Psoas muscle (tissue), 8 donors: Measurements from ENCODE around the gene GRM7. TPM values are rescaled to one million over a fixed set of nuclear protein-coding genes. Genes with fewer than 3 reads are reported as not detected.

Experiments used
- ATAC-seq, 4 donors: fragments of 200-7000 bp; cut with Tn5 transposase; one replicate each; pipeline ENCODE4 v1.9.1; 2020; ENCODE audit warnings: moderate library complexity in 3 of 4, mild to moderate bottlenecking in 2 of 4
- DNase-seq, 2 donors: peaks; one replicate each; pipeline ENCODE4 v3.0.0-alpha.2; 2020
- H3K27ac ChIP-seq: fragments of 200-600 bp; one replicate; pipeline ENCODE4 v1.8.0; 2022
- H3K27me3 ChIP-seq, 3 donors: fragments of 200-600 bp in 1 of 3; one replicate each; pipeline versions ENCODE4 v1.6.1 to v1.8.0; 2013 to 2022; ENCODE audit warnings: low read length in 2 of 3, mild to moderate bottlenecking in 2 of 3, moderate library complexity in 1 of 3; ENCODE audit not compliant: insufficient read depth in 3 of 3
- H3K36me3 ChIP-seq, 2 donors: fragments of 200-600 bp in 1 of 2; one replicate each; pipeline versions ENCODE4 v1.6.1 to v1.8.0; 2013 to 2022; ENCODE audit warnings: low read depth in 1 of 2, mild to moderate bottlenecking in 1 of 2, moderate library complexity in 1 of 2; ENCODE audit not compliant: insufficient read depth in 1 of 2
- H3K4me1 ChIP-seq: fragments of 200-600 bp; one replicate; pipeline ENCODE4 v1.8.0; 2022
- H3K4me3 ChIP-seq: fragments of 200-600 bp; one replicate; pipeline ENCODE4 v1.8.0; 2022; ENCODE audit warnings: mild to moderate bottlenecking
- H3K9me3 ChIP-seq: fragments of 200-600 bp; one replicate; pipeline ENCODE4 v1.8.0; 2022
- WGBS, 3 donors: extraction: QIAGEN DNeasy Blood & Tissue Kit; methylation state at CpG; one replicate each; pipeline versions ENCODE4 v1.1.6 to v1.1.7; 2013; 5-methylcytosine and 5-hydroxymethylcytosine counted together
- intact Hi-C, 2 donors: fragments of 100-400 bp; cut with DNase I; formaldehyde crosslinking; loops; one replicate each; pipeline versions ENCODE4 v1.11.0 to v1.14.2; 2022
- polyA plus RNA-seq, 3 donors: library from polyadenylated mRNA; stranded (reverse); fragments of 200-250 nt; gene quantifications; one replicate each; pipeline ENCODE4 v1.2.3, GENCODE V29; 2013
- total RNA-seq, 4 donors: library from RNA; stranded (reverse); fragmentation: NEBNext Ultra II Directional in 2 of 4; extraction: Animal tissue kit (Norgen Biotek cat#: 25700) in 2 of 4; gene quantifications; one replicate each; pipeline versions ENCODE4 v1.2.1 to v1.2.4, GENCODE V29; 2021 to 2023
- TF ChIP-seq, protein P1 (sequence below): fragments of 200-600 bp; IDR thresholded peaks from one replicate; pipeline ENCODE4 v1.8.0; 2022; ENCODE audit warnings: antibody characterized with exemption
- donor health status: healthy with polysubstance abuse.
- donor health status: DM: no; HTN: no; CAD: no; lungs with moderate emphysema.
- donor health status: Bipolar disorder and iron deficiency.
- donor health status: healthy.
- donor health status: DM: yes; HTN: yes; CAD: no.
- donor health status: DM: no; HTN: no; CAD: no.
- donor health status: DM: no; HTN: no; CAD: no.
- donor health status: DM: yes; HTN: yes; CAD: no.

The GRM7 gene
- total and polyA plus RNA-seq, 7 donors, result 0.01 TPM; not detected in 6

DNA sequence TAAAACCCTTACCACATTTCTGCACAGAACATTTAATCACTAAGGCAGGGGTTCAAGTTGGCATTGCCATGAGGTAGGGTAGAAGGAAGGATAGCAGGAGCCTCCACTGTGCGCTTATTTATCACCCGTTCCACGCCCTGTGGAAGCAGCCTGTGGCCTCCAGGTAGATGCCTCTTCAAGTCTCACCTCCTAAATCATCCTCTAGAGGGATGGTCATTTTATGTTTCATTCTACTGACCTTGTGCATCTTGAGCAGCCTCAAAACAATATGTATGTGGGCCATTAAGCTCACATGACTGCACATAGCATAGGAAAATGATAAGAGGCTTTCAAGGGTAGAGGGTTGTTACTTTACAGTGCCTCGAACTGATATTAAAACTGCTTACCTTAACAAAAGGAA lies 546.2 kb downstream of the GRM7 start:
- 73 to 90% (median 88%) methylated on average over 4 of the region's 4 CpGs for WGBS, 3 donors
- Histone ChIP-seq H3K4me1 (no peaks in the 10 kb centered on the region), H3K27me3 (peaks cover 0 to 2% (median 0%) of the 10 kb centered on the region in 3 donors), H3K4me3 (no peak overlapping the region), H3K9me3 (no peaks in the 10 kb centered on the region), H3K36me3 (no peaks in the 10 kb centered on the region), H3K27ac (no peak overlapping the region)
- DNase-seq (no peak), ATAC-seq (no peak)
- intact Hi-C loops, result no loop called here
- TF ChIP-seq, protein P1, sequence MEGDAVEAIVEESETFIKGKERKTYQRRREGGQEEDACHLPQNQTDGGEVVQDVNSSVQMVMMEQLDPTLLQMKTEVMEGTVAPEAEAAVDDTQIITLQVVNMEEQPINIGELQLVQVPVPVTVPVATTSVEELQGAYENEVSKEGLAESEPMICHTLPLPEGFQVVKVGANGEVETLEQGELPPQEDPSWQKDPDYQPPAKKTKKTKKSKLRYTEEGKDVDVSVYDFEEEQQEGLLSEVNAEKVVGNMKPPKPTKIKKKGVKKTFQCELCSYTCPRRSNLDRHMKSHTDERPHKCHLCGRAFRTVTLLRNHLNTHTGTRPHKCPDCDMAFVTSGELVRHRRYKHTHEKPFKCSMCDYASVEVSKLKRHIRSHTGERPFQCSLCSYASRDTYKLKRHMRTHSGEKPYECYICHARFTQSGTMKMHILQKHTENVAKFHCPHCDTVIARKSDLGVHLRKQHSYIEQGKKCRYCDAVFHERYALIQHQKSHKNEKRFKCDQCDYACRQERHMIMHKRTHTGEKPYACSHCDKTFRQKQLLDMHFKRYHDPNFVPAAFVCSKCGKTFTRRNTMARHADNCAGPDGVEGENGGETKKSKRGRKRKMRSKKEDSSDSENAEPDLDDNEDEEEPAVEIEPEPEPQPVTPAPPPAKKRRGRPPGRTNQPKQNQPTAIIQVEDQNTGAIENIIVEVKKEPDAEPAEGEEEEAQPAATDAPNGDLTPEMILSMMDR, result no peak

DNA sequence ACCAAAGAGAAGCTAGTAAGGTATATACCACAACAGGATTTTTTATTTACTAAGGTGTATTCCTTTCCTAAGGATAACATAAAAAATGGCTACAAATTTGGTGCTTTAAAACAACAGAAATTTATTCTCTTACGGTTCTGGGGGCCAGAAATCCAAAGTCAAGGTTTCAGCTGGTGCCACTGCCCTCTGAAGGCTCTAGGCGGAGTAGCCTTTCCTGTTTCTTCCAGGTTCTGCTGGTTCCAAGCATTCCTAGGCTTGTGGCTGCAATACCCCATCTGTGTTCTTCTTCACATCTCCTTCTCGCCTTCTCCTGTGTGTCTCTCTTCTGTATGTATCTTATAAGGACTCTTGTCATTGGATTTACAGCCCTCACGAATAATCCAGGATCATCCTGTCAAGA lies 549.9 kb downstream of the GRM7 start:
- no peak for ATAC-seq
- WGBS, 3 donors, result 83 to 88% (median 88%) methylated on average over 4 of the region's 4 CpGs
- Histone ChIP-seq H3K9me3 (no peaks in the 10 kb centered on the region), H3K36me3 (no peaks in the 10 kb centered on the region), H3K4me1 (no peaks in the 10 kb centered on the region), H3K4me3 (no peak overlapping the region), H3K27me3 (no peaks in the 10 kb centered on the region), H3K27ac (no peak overlapping the region)
- TF ChIP-seq, protein P1, result no peak
- DNase-seq, result no peak
- intact Hi-C loops, result no loop called here

DNA sequence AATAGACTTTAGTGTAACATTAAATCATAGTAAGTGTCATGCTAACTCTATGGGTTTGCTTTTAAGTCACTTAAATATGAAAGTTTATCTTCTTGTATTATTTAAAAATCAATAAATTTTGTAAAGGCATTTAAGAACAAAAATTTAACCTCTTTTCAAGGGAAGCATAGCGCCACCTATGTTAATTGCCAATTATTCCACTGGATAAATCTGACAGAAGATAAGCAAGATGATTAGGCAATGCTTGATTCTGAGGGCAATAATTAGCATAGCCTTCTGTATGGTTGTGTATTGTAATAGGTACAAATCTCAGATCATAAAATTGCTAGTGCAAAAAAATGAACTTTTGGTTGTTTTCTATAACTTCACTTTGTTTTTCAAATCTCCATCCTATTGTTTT lies 560.1 kb downstream of the GRM7 start:
- intact Hi-C loops, result no loop called here
- Histone ChIP-seq H3K36me3 (no peaks in the 10 kb centered on the region), H3K4me1 (no peaks in the 10 kb centered on the region), H3K9me3 (no peaks in the 10 kb centered on the region), H3K27me3 (no peaks in the 10 kb centered on the region), H3K4me3 (no peak overlapping the region), H3K27ac (no peak overlapping the region)
- WGBS, 3 donors, result 83 to 91% (median 84%) methylated on average over 1 of the region's 1 CpG
- no peak for ATAC-seq
- TF ChIP-seq, protein P1, result no peak
- DNase-seq, result no peak

DNA sequence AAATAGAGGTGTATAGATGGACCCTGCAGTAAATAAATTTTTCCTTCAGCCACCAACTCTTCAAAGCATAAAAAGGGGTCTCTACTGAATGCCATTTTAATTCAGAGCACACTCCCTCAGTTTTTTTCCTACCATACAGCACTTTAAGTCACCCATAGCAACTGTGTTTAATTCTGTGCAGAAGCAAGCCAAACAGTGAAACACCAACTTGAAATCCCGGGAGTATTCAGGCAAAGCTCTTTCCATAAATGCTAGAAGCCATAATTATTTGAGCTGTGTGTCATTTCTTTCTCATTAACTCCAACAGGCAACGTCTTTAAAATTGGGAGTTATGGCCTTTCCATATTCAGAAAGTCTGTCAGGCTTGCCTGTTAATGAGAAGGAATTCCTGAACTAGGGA lies 562.1 kb downstream of the GRM7 start:
- Histone ChIP-seq H3K9me3 (no peaks in the 10 kb centered on the region), H3K36me3 (no peaks in the 10 kb centered on the region), H3K27me3 (no peaks in the 10 kb centered on the region), H3K4me1 (no peaks in the 10 kb centered on the region), H3K4me3 (no peak overlapping the region), H3K27ac (no peak overlapping the region)
- intact Hi-C loops, result no loop called here
- TF ChIP-seq, protein P1, result no peak
- no peak for DNase-seq
- WGBS, 3 donors, result 50 to 57% (median 54%) methylated on average over 2 of the region's 2 CpGs
- no peak for ATAC-seq

DNA sequence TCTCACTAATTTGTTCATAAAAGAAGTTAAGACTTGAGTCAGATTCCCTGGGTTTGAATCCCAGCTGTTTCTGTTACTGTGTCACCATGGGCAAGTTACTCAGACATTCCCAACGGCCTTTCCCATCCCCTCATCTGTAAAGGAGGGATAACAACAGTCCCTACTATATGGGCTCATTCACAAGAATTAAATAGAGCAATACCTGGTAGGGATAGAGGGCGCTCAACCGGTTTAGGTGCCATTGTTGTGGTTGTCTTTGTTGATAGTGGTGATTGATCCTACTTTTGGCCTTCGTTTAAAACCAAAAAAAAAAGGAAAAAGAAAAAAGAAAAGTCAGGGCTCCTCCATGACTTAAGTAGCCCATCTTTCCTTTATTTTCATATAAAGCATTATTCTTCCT lies 563.1 kb downstream of the GRM7 start:
- Histone ChIP-seq H3K27ac (no peak overlapping the region), H3K27me3 (no peaks in the 10 kb centered on the region), H3K9me3 (no peaks in the 10 kb centered on the region), H3K36me3 (no peaks in the 10 kb centered on the region), H3K4me1 (no peaks in the 10 kb centered on the region), H3K4me3 (no peak overlapping the region)
- WGBS, 3 donors, result 56 to 63% (median 61%) methylated on average over 4 of the region's 4 CpGs
- intact Hi-C loops, result no loop called here
- DNase-seq (no peak), ATAC-seq (no peak)
- TF ChIP-seq, protein P1, result no peak
